GM19193 (cell line): ENCODE data around the gene USP49.

Experiments used
- POLR2A ChIP-seq: IDR thresholded peaks from 4 replicates; pipeline ENCODE4 v1.6.1; 2011; ENCODE audit not compliant: insufficient read depth, insufficient read length; ENCODE audit errors: extremely low read depth

Gene USP49

GRCh38 chr6:41785689-41786450 is 109.3 kb downstream of the USP49 start:
- no peak for TF ChIP-seq POLR2A

GRCh38 chr6:41785254-41785653 is 109.9 kb downstream of the USP49 start:
- TF ChIP-seq POLR2A, result no peak

GRCh38 chr6:41784581-41785171 is 110.5 kb downstream of the USP49 start:
- no peak for TF ChIP-seq POLR2A

GRCh38 chr6:41783106-41783780 is 111.9 kb downstream of the USP49 start:
- TF ChIP-seq POLR2A, result no peak

- no peak for TF ChIP-seq POLR2A
Measured at GRCh38 chr6:41781366-41781730, 113.8 kb downstream of the USP49 start.

- TF ChIP-seq POLR2A, result no peak
Measured at GRCh38 chr6:41780551-41781365, 114.4 kb downstream of the USP49 start, which contains the start of gene PRICKLE4. Gene PRICKLE4 (plus strand): TSS chr6:41780782. CDS start chr6:41783474, 2,692 bp downstream.

GRCh38 chr6:41779788-41780550 is 115.2 kb downstream of the USP49 start, which contains the start of gene FRS3:
Gene FRS3 (minus strand): TSS chr6:41779900. CDS start chr6:41776987, 2,913 bp downstream.
- peak; percentile 51 for TF ChIP-seq POLR2A

- TF ChIP-seq POLR2A, result no peak
Measured at GRCh38 chr6:41779336-41779735, 115.8 kb downstream of the USP49 start.

- TF ChIP-seq POLR2A, result no peak
Measured at GRCh38 chr6:41778895-41779294, 116.3 kb downstream of the USP49 start.

- TF ChIP-seq POLR2A, result no peak
Measured at GRCh38 chr6:41777551-41778285, 117.5 kb downstream of the USP49 start.

- no peak for TF ChIP-seq POLR2A
Measured at GRCh38 chr6:41775293-41775882, 119.8 kb downstream of the USP49 start.

GRCh38 chr6:41774841-41775240 is 120.3 kb downstream of the USP49 start:
- no peak for TF ChIP-seq POLR2A
